IMR-90 (cell line): ENCODE results near the gene NPLOC4. TPM values are rescaled to one million over a fixed set of nuclear protein-coding genes. Genes with fewer than 3 reads are reported as not detected.

Experiments
- ATAC-seq: fragments of 200-7000 bp; cut with Tn5 transposase; 2 replicates; pipeline ENCODE4 v1.9.1; 2020; ENCODE audit warnings: low read depth, mild to moderate bottlenecking, moderate library complexity
- BruUV-seq: library from RNA; stranded (reverse); fragments of 400-500 nt; replicated peaks from 2 replicates; lab custom pipeline; 2021; lab: Mats Ljungman, UMichigan
- CTCF ChIA-PET: fragments of 300-600 bp; formaldehyde crosslinking; extraction: SDS; loops from one replicate; lab custom pipeline; 2021; ENCODE audit warnings: antibody characterized with exemption; lab: Yijun Ruan, JAX
- POLR2A ChIA-PET: fragments of 300-600 bp; sonication (Branson Sonifier 250); formaldehyde crosslinking; loops from one replicate; lab custom pipeline; 2022; ENCODE audit warnings: antibody characterized with exemption; ENCODE audit not compliant: unreplicated experiment; lab: Charles Lee
- DNase-seq: peaks from one replicate; pipeline ENCODE4 v3.0.0; 2013
- H2AFZ ChIP-seq: replicated peaks from 2 replicates; pipeline ENCODE3; 2013; ENCODE audit warnings: low read length, mild to moderate bottlenecking; ENCODE audit not compliant: poor library complexity
- H2AK5ac ChIP-seq: 2 replicates; pipeline ENCODE4 v1.6.1; 2013; ENCODE audit warnings: low read depth, low read length, inconsistent platforms
- H2AK9ac ChIP-seq: replicated peaks from 2 replicates; pipeline ENCODE3; 2013; ENCODE audit warnings: mild to moderate bottlenecking, low read depth, low read length, moderate library complexity; ENCODE audit not compliant: poor library complexity
- H2BK120ac ChIP-seq: 2 replicates; pipeline ENCODE4 v1.6.1; 2013; ENCODE audit warnings: low read depth, low read length, inconsistent platforms
- H2BK15ac ChIP-seq: 3 replicates; pipeline ENCODE4 v1.6.1; 2013; ENCODE audit warnings: low read depth, low read length, inconsistent platforms
- H2BK20ac ChIP-seq: 2 replicates; pipeline ENCODE4 v1.6.1; 2013; ENCODE audit warnings: low read depth, mild to moderate bottlenecking, inconsistent platforms, low read length, moderate library complexity
- H2BK5ac ChIP-seq: 2 replicates; pipeline ENCODE4 v1.6.1; 2013; ENCODE audit warnings: mild to moderate bottlenecking, low read depth, low read length, inconsistent platforms; ENCODE audit not compliant: poor library complexity, severe bottlenecking
- H3K14ac ChIP-seq: replicated peaks from 2 replicates; pipeline ENCODE4 v1.6.1; 2013; ENCODE audit warnings: low read depth, low read length, inconsistent platforms
- H3K18ac ChIP-seq: 2 replicates; pipeline ENCODE4 v1.6.1; 2013; ENCODE audit warnings: low read depth, low read length, control low read depth
- H3K23ac ChIP-seq: 2 replicates; pipeline ENCODE4 v1.6.1; 2013; ENCODE audit warnings: low read depth, low read length, inconsistent platforms
- H3K27ac ChIP-seq: 2 replicates; pipeline ENCODE4 v1.5.1; 2013; ENCODE audit warnings: mild to moderate bottlenecking, control low read depth, low read length; ENCODE audit not compliant: insufficient read depth
- H3K27me3 ChIP-seq: 2 replicates; pipeline ENCODE4 v1.6.1; 2013; ENCODE audit warnings: low read length; ENCODE audit not compliant: control insufficient read depth, insufficient read depth
- H3K36me3 ChIP-seq: 2 replicates; pipeline ENCODE4 v1.6.1; 2013; ENCODE audit warnings: low read length, mixed read lengths; ENCODE audit not compliant: control insufficient read depth, insufficient read depth
- H3K4ac ChIP-seq: 2 replicates; pipeline ENCODE4 v1.6.1; 2013; ENCODE audit warnings: low read depth, low read length, inconsistent platforms
- H3K4me1 ChIP-seq: 2 replicates; pipeline ENCODE4 v1.6.1; 2013; ENCODE audit warnings: low read length, mixed read lengths; ENCODE audit not compliant: control insufficient read depth, insufficient read depth
- H3K4me2 ChIP-seq: 2 replicates; pipeline ENCODE4 v1.6.1; 2013; ENCODE audit warnings: low read depth, mild to moderate bottlenecking, control low read depth, low read length, moderate library complexity
- H3K4me3 ChIP-seq: 2 replicates; pipeline ENCODE4 v1.5.1; 2013; ENCODE audit warnings: low read depth, mild to moderate bottlenecking, control low read depth, low read length, moderate library complexity; ENCODE audit not compliant: insufficient read depth
- H3K56ac ChIP-seq: 2 replicates; pipeline ENCODE4 v1.6.1; 2013; ENCODE audit warnings: low read length, inconsistent platforms; ENCODE audit not compliant: insufficient read depth; ENCODE audit errors: extremely low read depth
- H3K79me1 ChIP-seq, 2 experiments: 2 replicates each; pipeline ENCODE4 v1.6.1; 2013; ENCODE audit warnings: low read length in 2 of 2, inconsistent platforms in 1 of 2, low read depth in 1 of 2
- H3K9ac ChIP-seq: 2 replicates; pipeline ENCODE4 v1.6.1; 2013; ENCODE audit warnings: low read depth, low read length, control low read depth
- H3K9me1 ChIP-seq: 2 replicates; pipeline ENCODE4 v1.6.1; 2013; ENCODE audit warnings: low read length, inconsistent platforms; ENCODE audit not compliant: insufficient read depth
- H3K9me3 ChIP-seq: 2 replicates; pipeline ENCODE4 v1.6.1; 2013; ENCODE audit warnings: low read length; ENCODE audit not compliant: control insufficient read depth, insufficient read depth
- H4K20me1 ChIP-seq: 2 replicates; pipeline ENCODE4 v1.6.1; 2013; ENCODE audit warnings: low read length, inconsistent platforms; ENCODE audit not compliant: insufficient read depth
- H4K5ac ChIP-seq: 2 replicates; pipeline ENCODE4 v1.6.1; 2013; ENCODE audit warnings: mild to moderate bottlenecking, low read depth, low read length, control low read depth
- H4K8ac ChIP-seq, 2 experiments: 2 replicates each; pipeline ENCODE4 v1.6.1; 2013; ENCODE audit warnings: low read depth in 2 of 2, low read length in 2 of 2, control low read depth in 1 of 2, inconsistent platforms in 1 of 2
- H4K91ac ChIP-seq: 2 replicates; pipeline ENCODE4 v1.6.1; 2013; ENCODE audit warnings: low read depth, low read length, inconsistent platforms; ENCODE audit not compliant: insufficient read depth
- BHLHE40 ChIP-seq: fragments of 150-350 bp; IDR thresholded peaks from 2 replicates; pipeline ENCODE4 v1.6.1; 2016; ENCODE audit warnings: mild to moderate bottlenecking, low read depth, low read length
- CEBPB ChIP-seq: IDR thresholded peaks from 2 replicates; pipeline ENCODE4 v1.6.1; 2012; ENCODE audit warnings: low read depth, low read length, improper control_type of control experiment
- CHD1 ChIP-seq: IDR thresholded peaks from 2 replicates; pipeline ENCODE4 v1.6.1; 2012; ENCODE audit warnings: low read depth, low read length, improper control_type of control experiment
- FOS ChIP-seq: fragments of 150-350 bp; IDR thresholded peaks from 2 replicates; pipeline ENCODE4 v1.6.1; 2016; ENCODE audit warnings: low read depth, low read length
- MAZ ChIP-seq: IDR thresholded peaks from 2 replicates; pipeline ENCODE4 v1.6.1; 2012; ENCODE audit warnings: low read depth, mild to moderate bottlenecking, low read length, improper control_type of control experiment, moderate library complexity, borderline replicate concordance
- NFE2L2 ChIP-seq: fragments of 150-350 bp; IDR thresholded peaks from 2 replicates; pipeline ENCODE4 v1.6.1; 2016; ENCODE audit warnings: low read depth, mild to moderate bottlenecking, low read length
- RFX5 ChIP-seq: IDR thresholded peaks from 2 replicates; pipeline ENCODE4 v1.8.0; 2012; ENCODE audit warnings: low read depth, mild to moderate bottlenecking, low read length, moderate library complexity
- SMC3 ChIP-seq: fragments of 150-350 bp; IDR thresholded peaks from 2 replicates; pipeline ENCODE4 v1.6.1; 2016; ENCODE audit warnings: low read depth, mild to moderate bottlenecking, antibody characterized with exemption, low read length, moderate library complexity
- WGBS, 2 experiments: methylation state at CpG; one replicate each; pipeline versions ENCODE4 v1.1.5 to v1.1.7; 2013; ENCODE audit warnings: missing lambda C conversion rate in 2 of 2; ENCODE audit not compliant: insufficient read length in 1 of 2; ENCODE audit errors: extremely low coverage in 2 of 2; 5-methylcytosine and 5-hydroxymethylcytosine counted together
- dilution Hi-C: fragments of 300-500 bp; cut with HindIII; formaldehyde crosslinking; loops from one replicate; pipeline ENCODE4 v1.14.3; 2018; ENCODE audit warnings: low sequenced_read_pairs; ENCODE audit not compliant: unreplicated experiment
- in situ Hi-C: fragments of 300-500 bp; cut with MboI; formaldehyde crosslinking; loops from 3 replicates; pipeline ENCODE4 v1.14.3; 2019; ENCODE audit warnings: low sequenced_read_pairs, inconsistent platforms, mixed read lengths
- intact Hi-C: fragments of 100-400 bp; cut with micrococcal nuclease; formaldehyde crosslinking; loops from 2 replicates; pipeline ENCODE4 v1.10.0; 2022
- polyA plus RNA-seq, 3 experiments: library from polyadenylated mRNA; depleted of rRNA; stranded (reverse); fragments of >200 nt; gene quantifications; 2 replicates each; pipeline ENCODE4 v1.2.3, GENCODE V29; 2012; ENCODE audit warnings: low replicate concordance in 1 of 3
- total RNA-seq: library from RNA; depleted of rRNA; stranded (reverse); fragments of >200 nt; gene quantifications from 2 replicates; pipeline ENCODE4 v1.2.3, GENCODE V29; 2012

Gene NPLOC4
- total and polyA plus RNA-seq, 2 of the 4 experiments (the other 2 are of a cell fraction): 70.4 to 78.3 TPM

GRCh38 chr17:81646869-81647600 lies 10.1 kb upstream of the NPLOC4 start:
- POLR2A ChIA-PET: interaction anchor here (0.7 kb wide), 1 partner anchor 225 kb away, joined by 4 read pairs; no protein-coding TSS in a partner anchor
- dilution Hi-C loops (no loop called here), in situ Hi-C loops (no loop called here), intact Hi-C loops (no loop called here)
- Histone ChIP-seq H4K20me1 (peaks cover 3% of the 10 kb centered on the region; the same call in 1 of the 2 replicates), H2BK5ac (no peak overlapping the region), H3K4me1 (peaks cover 11% of the 10 kb centered on the region), H3K23ac (no peak overlapping the region), H3K36me3 (0 out of 2 replicates have a peak, but pooled peaks cover 2% of the 10 kb centered on the region), H3K9me3 (peaks cover 8% of the 10 kb centered on the region; the same call in 1 of the 2 replicates), H3K27me3 (peaks cover 19% of the 10 kb centered on the region), H3K18ac (no peak overlapping the region), H2BK120ac (no peak overlapping the region), H2AFZ (no peak overlapping the region), H4K91ac (no peak overlapping the region), H2AK9ac (no peak overlapping the region), H3K14ac (no peak overlapping the region), H3K4ac (no peak overlapping the region), H3K56ac (no peak overlapping the region), H2AK5ac (no peak overlapping the region), H3K4me2 (no peak overlapping the region), H4K5ac (no peak overlapping the region), H4K8ac (no peak overlapping the region), H2BK15ac (no peak overlapping the region), H3K9me1 (peaks cover 11% of the 10 kb centered on the region), H3K27ac (no peak overlapping the region), H3K79me1 (peaks cover 0 to 6% of the 10 kb centered on the region in 2 experiments; a peak in 1 of 4 replicates), H3K9ac (no peak overlapping the region), H2BK20ac (no peak overlapping the region), H3K4me3 (no peak overlapping the region)
- BruUV-seq: no TSS peak
- 100% methylated on average over 1 of the region's 12 CpGs; no CpG with 5 or more reads in 1 of the 2 experiments for WGBS, 2 experiments
- CTCF ChIA-PET: no interaction called here
- TF ChIP-seq CHD1: no peak
- no peak for TF ChIP-seq NFE2L2
- TF ChIP-seq MAZ: no peak
- TF ChIP-seq RFX5: no peak
- TF ChIP-seq FOS: no peak
- no peak for TF ChIP-seq CEBPB
- no peak for TF ChIP-seq SMC3
- TF ChIP-seq BHLHE40: no peak
- DNase-seq (no peak), ATAC-seq (no peak)
